ENCODE measurements around the gene SCD5.

DNA sequence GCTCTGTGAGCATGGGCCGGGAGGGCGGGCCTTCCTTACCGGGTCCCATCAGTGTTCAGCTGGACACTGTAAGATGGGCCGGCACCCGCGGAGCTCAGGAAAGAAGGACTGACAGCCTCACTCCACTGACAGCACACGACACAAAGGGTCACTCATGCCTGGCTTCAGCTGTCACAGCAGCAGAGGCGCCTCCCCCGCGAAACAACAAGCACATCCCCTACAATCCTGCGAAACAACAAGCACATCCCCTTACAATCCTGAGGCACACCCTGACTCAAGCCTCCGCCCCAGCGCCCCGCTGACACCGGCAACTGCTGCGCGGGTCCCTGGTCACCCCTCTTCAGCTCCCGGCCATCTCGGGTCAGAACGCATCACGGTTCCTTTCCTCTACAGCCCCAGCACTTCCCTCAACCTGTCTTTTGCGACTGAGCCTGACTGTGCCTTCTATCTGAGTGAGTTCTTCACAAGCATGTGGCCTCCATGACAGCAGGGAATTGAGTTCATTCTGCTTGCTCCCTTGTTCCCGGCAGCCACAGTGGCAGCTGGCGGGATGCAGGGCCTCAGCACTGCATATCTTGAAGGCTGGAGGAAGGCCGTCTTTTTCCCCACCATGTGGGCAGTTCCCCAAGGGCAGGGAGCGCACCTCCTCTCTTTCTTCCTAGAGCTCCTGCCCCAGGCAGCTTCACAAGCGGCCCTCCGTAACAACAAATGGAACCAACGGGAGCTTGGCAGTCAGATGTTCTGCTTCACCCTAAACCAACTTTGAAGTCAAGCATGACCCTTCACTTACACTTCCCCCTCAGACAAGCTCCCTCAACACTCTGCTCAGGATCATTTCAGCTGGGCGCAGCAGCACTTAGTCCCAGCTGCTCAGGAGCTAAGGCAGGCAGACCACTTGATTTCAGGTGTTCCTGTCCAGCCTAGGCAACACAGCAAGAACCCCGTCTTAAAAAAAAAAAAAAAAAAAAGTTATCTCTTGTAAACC, 39.6 kb downstream of the SCD5 start:
- no peak for TF ChIP-seq DPF2 (CRISPR knock-in tag; IDR thresholded peaks at IDR 0.05; ENCODE audit: borderline replicate concordance, low read depth)
- TF ChIP-seq, protein P1, sequence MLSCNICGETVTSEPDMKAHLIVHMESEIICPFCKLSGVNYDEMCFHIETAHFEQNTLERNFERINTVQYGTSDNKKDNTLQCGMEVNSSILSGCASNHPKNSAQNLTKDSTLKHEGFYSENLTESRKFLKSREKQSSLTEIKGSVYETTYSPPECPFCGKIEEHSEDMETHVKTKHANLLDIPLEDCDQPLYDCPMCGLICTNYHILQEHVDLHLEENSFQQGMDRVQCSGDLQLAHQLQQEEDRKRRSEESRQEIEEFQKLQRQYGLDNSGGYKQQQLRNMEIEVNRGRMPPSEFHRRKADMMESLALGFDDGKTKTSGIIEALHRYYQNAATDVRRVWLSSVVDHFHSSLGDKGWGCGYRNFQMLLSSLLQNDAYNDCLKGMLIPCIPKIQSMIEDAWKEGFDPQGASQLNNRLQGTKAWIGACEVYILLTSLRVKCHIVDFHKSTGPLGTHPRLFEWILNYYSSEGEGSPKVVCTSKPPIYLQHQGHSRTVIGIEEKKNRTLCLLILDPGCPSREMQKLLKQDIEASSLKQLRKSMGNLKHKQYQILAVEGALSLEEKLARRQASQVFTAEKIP (CRISPR knock-in tag; IDR thresholded peaks at IDR 0.05; ENCODE audit: borderline replicate concordance) = no peak
- TF ChIP-seq SIN3A (IDR thresholded peaks at IDR 0.05; ENCODE audit: borderline replicate concordance, low read depth, low read length) = no peak
- no peak for TF ChIP-seq POLR2AphosphoS5 (IDR thresholded peaks at IDR 0.05; ENCODE audit: low read depth, low read length)
- TF ChIP-seq NFATC3 (CRISPR knock-in tag; IDR thresholded peaks at IDR 0.05) = no peak
- TF ChIP-seq, protein P2, sequence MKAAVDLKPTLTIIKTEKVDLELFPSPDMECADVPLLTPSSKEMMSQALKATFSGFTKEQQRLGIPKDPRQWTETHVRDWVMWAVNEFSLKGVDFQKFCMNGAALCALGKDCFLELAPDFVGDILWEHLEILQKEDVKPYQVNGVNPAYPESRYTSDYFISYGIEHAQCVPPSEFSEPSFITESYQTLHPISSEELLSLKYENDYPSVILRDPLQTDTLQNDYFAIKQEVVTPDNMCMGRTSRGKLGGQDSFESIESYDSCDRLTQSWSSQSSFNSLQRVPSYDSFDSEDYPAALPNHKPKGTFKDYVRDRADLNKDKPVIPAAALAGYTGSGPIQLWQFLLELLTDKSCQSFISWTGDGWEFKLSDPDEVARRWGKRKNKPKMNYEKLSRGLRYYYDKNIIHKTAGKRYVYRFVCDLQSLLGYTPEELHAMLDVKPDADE (CRISPR knock-in tag; IDR thresholded peaks at IDR 0.05) = no peak
- TF ChIP-seq RAD21 (CRISPR knock-in tag; IDR thresholded peaks at IDR 0.05) = no peak
- TF ChIP-seq NFRKB (IDR thresholded peaks at IDR 0.05) = no peak
- TF ChIP-seq PHB2 (IDR thresholded peaks at IDR 0.05; ENCODE audit: partially characterized antibody) = no peak
- no peak for TF ChIP-seq HOXD1 (CRISPR knock-in tag; IDR thresholded peaks at IDR 0.05)
- TF ChIP-seq, protein P3, sequence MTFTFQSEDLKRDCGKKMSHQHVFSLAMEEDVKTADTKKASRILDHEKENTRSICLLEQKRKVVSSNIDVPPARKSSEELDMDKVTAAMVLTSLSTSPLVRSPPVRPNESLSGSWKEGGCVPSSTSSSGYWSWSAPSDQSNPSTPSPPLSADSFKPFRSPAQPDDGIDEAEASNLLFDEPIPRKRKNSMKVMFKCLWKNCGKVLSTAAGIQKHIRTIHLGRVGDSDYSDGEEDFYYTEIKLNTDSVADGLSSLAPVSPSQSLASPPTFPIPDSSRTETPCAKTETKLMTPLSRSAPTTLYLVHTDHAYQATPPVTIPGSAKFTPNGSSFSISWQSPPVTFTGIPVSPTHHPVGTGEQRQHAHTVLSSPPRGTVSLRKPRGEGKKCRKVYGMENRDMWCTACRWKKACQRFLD (CRISPR knock-in tag; IDR thresholded peaks at IDR 0.05; ENCODE audit: borderline replicate concordance) = no peak
- TF ChIP-seq XRCC5 (optimal IDR thresholded peaks at IDR 0.05; ENCODE audit: low read length) = no peak
